ENCODE data around the gene ITCH.

DNA sequence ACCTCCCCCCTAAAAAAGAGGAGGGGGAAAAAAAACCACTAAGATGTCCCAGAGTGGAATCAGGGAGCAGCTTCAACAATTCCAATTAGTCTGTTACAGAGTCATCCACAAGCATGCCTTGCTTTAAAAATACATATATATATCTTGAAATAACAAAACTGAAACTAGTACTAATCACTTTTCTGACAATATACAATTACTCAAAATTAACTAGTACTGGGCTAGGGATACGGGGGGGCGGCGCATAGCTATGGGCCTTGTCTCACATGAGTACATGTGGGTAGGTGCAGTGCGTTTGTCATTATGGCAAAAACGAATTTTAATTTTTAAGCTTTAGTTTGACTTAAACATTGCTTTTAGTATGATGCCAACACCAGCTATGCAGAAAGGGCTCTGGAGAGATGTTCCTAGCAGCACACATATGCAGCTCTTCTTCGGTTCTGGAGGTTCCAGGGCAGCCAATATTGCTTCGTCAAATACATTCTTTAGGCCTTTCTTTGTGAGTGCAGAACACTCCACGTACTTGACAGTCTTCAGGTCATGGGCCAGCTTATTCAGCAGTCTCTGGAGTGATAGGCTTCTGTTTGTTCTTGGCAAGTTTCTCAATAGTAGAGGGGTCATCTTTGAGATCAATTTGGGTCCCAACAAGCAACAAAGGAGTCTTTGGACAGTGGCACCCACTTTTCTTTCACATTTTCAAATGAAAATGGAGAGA lies 38.8 kb downstream of the ITCH start:
- TF ChIP-seq, protein P1, sequence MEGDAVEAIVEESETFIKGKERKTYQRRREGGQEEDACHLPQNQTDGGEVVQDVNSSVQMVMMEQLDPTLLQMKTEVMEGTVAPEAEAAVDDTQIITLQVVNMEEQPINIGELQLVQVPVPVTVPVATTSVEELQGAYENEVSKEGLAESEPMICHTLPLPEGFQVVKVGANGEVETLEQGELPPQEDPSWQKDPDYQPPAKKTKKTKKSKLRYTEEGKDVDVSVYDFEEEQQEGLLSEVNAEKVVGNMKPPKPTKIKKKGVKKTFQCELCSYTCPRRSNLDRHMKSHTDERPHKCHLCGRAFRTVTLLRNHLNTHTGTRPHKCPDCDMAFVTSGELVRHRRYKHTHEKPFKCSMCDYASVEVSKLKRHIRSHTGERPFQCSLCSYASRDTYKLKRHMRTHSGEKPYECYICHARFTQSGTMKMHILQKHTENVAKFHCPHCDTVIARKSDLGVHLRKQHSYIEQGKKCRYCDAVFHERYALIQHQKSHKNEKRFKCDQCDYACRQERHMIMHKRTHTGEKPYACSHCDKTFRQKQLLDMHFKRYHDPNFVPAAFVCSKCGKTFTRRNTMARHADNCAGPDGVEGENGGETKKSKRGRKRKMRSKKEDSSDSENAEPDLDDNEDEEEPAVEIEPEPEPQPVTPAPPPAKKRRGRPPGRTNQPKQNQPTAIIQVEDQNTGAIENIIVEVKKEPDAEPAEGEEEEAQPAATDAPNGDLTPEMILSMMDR (IDR thresholded peaks at IDR 0.05; ENCODE audit: poor library complexity, severe bottlenecking), result no peak
- TF ChIP-seq, protein P2, sequence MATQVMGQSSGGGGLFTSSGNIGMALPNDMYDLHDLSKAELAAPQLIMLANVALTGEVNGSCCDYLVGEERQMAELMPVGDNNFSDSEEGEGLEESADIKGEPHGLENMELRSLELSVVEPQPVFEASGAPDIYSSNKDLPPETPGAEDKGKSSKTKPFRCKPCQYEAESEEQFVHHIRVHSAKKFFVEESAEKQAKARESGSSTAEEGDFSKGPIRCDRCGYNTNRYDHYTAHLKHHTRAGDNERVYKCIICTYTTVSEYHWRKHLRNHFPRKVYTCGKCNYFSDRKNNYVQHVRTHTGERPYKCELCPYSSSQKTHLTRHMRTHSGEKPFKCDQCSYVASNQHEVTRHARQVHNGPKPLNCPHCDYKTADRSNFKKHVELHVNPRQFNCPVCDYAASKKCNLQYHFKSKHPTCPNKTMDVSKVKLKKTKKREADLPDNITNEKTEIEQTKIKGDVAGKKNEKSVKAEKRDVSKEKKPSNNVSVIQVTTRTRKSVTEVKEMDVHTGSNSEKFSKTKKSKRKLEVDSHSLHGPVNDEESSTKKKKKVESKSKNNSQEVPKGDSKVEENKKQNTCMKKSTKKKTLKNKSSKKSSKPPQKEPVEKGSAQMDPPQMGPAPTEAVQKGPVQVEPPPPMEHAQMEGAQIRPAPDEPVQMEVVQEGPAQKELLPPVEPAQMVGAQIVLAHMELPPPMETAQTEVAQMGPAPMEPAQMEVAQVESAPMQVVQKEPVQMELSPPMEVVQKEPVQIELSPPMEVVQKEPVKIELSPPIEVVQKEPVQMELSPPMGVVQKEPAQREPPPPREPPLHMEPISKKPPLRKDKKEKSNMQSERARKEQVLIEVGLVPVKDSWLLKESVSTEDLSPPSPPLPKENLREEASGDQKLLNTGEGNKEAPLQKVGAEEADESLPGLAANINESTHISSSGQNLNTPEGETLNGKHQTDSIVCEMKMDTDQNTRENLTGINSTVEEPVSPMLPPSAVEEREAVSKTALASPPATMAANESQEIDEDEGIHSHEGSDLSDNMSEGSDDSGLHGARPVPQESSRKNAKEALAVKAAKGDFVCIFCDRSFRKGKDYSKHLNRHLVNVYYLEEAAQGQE (IDR thresholded peaks at IDR 0.05; ENCODE audit: borderline replicate concordance), result no peak
- no peak for TF ChIP-seq RAD21 (conservative IDR thresholded peaks at IDR 0.05)

All from neural cell (in vitro differentiated cells).